Measurements from ENCODE around the gene HSD17B1. TPM values are rescaled to one million over a fixed set of nuclear protein-coding genes. Genes with fewer than 3 reads are reported as not detected.
"Not testable (repeated sequence)": the region's sequence is repeated elsewhere in the genome, so short reads cannot be mapped to it uniquely, and the experiment has no call there.

HSD17B1 gene
- total and polyA plus RNA-seq, 8 donors, result 0.55 to 4.8 (median 2.7) TPM; not detected in 3

DNA sequence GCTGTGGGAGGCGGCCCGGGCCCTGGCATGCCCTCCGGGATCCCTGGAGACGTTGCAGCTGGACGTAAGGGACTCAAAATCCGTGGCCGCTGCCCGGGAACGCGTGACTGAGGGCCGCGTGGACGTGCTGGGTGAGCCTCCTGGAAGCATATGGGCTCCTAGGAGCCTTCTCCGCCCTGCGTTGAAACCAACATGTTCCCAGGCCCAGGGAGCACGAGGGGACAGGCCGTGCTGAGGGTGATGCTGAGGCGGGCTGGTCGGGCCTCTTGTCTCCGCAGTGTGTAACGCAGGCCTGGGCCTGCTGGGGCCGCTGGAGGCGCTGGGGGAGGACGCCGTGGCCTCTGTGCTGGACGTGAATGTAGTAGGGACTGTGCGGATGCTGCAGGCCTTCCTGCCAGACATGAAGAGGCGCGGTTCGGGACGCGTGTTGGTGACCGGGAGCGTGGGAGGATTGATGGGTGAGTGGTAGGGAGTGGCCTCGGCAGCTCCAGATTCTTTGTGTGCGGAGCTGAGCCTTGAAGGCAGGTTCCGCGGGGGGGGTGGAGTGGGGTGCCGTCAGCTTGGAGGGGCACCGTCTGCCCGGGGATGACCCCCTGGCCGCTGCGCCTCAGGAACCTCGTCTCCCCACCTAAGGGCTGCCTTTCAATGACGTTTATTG is 567 bp downstream of the HSD17B1 start:
- H3K4me3 ChIP-seq, result peak overlapping the region; percentile 66 to 86 (median 76)
- TF ChIP-seq POLR2A (IDR thresholded peaks at IDR 0.05) (no peak), POLR2AphosphoS5 (IDR thresholded peaks at IDR 0.05) (no peak), EP300 (IDR thresholded peaks at IDR 0.05) (no peak)
- TF ChIP-seq, protein P1, sequence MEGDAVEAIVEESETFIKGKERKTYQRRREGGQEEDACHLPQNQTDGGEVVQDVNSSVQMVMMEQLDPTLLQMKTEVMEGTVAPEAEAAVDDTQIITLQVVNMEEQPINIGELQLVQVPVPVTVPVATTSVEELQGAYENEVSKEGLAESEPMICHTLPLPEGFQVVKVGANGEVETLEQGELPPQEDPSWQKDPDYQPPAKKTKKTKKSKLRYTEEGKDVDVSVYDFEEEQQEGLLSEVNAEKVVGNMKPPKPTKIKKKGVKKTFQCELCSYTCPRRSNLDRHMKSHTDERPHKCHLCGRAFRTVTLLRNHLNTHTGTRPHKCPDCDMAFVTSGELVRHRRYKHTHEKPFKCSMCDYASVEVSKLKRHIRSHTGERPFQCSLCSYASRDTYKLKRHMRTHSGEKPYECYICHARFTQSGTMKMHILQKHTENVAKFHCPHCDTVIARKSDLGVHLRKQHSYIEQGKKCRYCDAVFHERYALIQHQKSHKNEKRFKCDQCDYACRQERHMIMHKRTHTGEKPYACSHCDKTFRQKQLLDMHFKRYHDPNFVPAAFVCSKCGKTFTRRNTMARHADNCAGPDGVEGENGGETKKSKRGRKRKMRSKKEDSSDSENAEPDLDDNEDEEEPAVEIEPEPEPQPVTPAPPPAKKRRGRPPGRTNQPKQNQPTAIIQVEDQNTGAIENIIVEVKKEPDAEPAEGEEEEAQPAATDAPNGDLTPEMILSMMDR (IDR thresholded peaks at IDR 0.05), result no peak

DNA sequence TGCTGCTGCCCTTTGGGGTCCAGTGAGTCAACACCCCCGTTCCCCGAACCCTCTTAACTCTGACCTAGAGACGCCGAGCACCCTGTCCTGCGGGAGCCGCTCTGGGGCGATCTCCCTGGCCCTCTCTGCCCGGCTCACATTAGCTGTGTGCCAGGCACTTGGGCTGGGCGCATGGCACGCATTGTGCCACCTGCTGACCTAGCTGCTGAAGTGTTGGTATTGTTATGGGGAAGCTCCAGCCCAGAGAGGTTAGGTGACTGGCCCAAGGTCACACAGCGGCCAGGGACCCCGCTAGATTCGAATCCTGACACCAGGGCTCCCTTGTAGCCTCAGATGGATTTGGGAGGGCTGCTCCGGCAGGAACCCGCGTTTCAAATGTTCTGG is 1.1 kb downstream of the HSD17B1 start:
- WGBS, 5 donors, result 24 to 48% (median 38%) methylated on average over 10 to 16 of the region's 16 CpGs
- peak in 1 of 2 donors; percentile 48 for DNase-seq
- peaks cover 19 to 44% (median 34%) of the 10 kb centered on the region in 4 donors for H3K4me1 ChIP-seq
- H3K36me3 ChIP-seq, result peaks cover 0 to 14% (median 6%) of the 10 kb centered on the region in 4 donors
- TF ChIP-seq, protein P1 (IDR thresholded peaks at IDR 0.05), result no peak
- TF ChIP-seq POLR2AphosphoS5 (IDR thresholded peaks at IDR 0.05) (no peak), EP300 (IDR thresholded peaks at IDR 0.05) (no peak), POLR2A (IDR thresholded peaks at IDR 0.05) (no peak)
- peak overlapping the region; percentile 66 to 86 (median 76) for H3K4me3 ChIP-seq
- H3K9me3 ChIP-seq, result no peaks in the 10 kb centered on the region
- intact Hi-C loops (cut with DNase I; ENCODE audit: low total_unique reads), result no loop called here
- no peaks in the 10 kb centered on the region for H3K27me3 ChIP-seq
- H3K27ac ChIP-seq, result peak overlapping the region; percentile 88 to 93 (median 91)

More for the DNA sequence above, 567 bp downstream of the HSD17B1 start:
- peaks cover 0 to 14% (median 6%) of the 10 kb centered on the region in 4 donors for H3K36me3 ChIP-seq
- H3K9me3 ChIP-seq, result no peaks in the 10 kb centered on the region
- intact Hi-C loops (cut with DNase I; ENCODE audit: low total_unique reads), result no loop called here
- H3K27ac ChIP-seq, result peak overlapping the region in 4 of 5 donors; percentile 88 to 93 (median 92)
- WGBS, 5 donors, result 73 to 76% (median 75%) methylated on average over 23 to 45 of the region's 45 CpGs
- DNase-seq, result peak in 1 of 2 donors; percentile 53
- H3K27me3 ChIP-seq, result no peaks in the 10 kb centered on the region
- H3K4me1 ChIP-seq, result peaks cover 19 to 50% (median 40%) of the 10 kb centered on the region in 4 donors

DNA sequence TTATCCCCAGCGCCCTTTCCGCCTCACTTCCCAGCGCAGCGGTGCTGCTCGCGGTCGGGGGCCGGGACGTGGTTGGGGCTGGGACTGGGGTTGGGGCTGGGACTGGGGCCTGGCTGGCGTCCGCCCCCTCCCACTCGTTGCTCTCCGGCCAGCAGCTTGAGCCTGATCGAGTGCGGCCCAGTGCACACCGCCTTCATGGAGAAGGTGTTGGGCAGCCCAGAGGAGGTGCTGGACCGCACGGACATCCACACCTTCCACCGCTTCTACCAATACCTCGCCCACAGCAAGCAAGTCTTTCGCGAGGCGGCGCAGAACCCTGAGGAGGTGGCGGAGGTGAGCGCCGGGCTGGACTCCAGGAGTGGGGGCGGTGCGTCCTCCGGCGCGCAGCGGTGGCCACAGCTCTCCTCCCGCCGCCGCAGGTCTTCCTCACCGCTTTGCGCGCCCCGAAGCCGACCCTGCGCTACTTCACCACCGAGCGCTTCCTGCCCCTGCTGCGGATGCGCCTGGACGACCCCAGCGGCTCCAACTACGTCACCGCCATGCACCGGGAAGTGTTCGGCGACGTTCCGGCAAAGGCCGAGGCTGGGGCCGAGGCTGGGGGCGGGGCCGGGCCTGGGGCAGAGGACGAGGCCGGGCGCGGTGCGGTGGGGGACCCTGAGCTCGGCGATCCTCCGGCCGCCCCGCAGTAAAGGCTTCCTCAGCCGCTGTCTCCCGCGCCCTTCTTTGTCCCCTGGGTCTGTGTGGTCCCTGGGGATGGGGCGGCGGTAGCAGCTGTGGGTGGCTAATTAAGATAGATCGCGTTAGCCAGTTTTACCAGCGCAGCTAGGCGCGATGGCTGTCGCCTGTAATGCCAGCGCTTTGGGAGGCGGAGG is 1.8 kb downstream of the HSD17B1 start:
- 0 to 1% (median 0%) methylated on average over 30 to 82 of the region's 82 CpGs for WGBS, 5 donors
- TF ChIP-seq POLR2A (IDR thresholded peaks at IDR 0.05) (peak in 2 of 4 donors; percentile 65 to 68), EP300 (IDR thresholded peaks at IDR 0.05) (no peak), POLR2AphosphoS5 (IDR thresholded peaks at IDR 0.05) (peak; percentile 69 to 97 (median 94))
- TF ChIP-seq, protein P1 (IDR thresholded peaks at IDR 0.05), result no peak
- Histone ChIP-seq H3K27ac (peak overlapping the region; percentile 88 to 93 (median 91)), H3K36me3 (peaks cover 0 to 14% (median 6%) of the 10 kb centered on the region in 4 donors), H3K4me3 (peak overlapping the region; percentile 66 to 86 (median 76)), H3K4me1 (peaks cover 19 to 40% (median 34%) of the 10 kb centered on the region in 4 donors), H3K27me3 (no peaks in the 10 kb centered on the region), H3K9me3 (no peaks in the 10 kb centered on the region)
- intact Hi-C loops (cut with DNase I; ENCODE audit: low total_unique reads), result no loop called here
- peak; percentile 88 to 97 for DNase-seq

DNA sequence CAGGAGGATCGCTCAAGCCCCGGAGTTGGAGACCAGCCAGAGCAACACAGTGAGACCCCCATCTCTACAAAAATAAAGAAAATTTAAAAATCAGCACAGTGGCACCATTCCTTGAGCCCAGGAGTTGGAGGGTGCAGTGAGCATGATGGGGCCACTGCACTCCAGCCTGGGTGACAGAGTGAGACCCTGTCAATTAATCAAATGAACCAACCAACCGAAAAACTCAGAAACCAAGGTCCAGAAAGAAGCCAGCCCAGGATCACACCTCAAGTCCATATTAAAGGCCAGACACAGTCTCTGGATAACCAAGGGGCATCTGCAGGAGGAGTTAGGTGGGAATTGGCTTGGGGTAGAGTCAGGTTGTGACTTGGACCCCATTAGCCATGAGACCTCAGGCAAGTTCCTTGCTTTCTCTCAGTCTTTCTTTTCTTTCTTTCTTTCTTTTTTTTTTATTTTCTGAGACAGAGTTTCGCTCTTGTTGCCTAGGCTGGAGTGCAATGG is 2.4 kb downstream of the HSD17B1 start:
- Histone ChIP-seq H3K36me3 (peaks cover 0 to 14% (median 6%) of the 10 kb centered on the region in 4 donors), H3K9me3 (no peaks in the 10 kb centered on the region), H3K4me3 (peak overlapping the region; percentile 66 to 86 (median 76)), H3K4me1 (peaks cover 19 to 41% (median 34%) of the 10 kb centered on the region in 4 donors), H3K27me3 (no peaks in the 10 kb centered on the region), H3K27ac (peak overlapping the region; percentile 88 to 93 (median 91))
- intact Hi-C loops (cut with DNase I; ENCODE audit: low total_unique reads), result no loop called here
- TF ChIP-seq, protein P1 (IDR thresholded peaks at IDR 0.05), result no peak
- TF ChIP-seq EP300 (IDR thresholded peaks at IDR 0.05), result no peak
- TF ChIP-seq POLR2AphosphoS5 (IDR thresholded peaks at IDR 0.05), result no peak
- TF ChIP-seq POLR2A (IDR thresholded peaks at IDR 0.05), result no peak
- WGBS, 5 donors, result 25 to 32% (median 27%) methylated on average over 3 to 4 of the region's 4 CpGs
- DNase-seq, result no peak

DNA sequence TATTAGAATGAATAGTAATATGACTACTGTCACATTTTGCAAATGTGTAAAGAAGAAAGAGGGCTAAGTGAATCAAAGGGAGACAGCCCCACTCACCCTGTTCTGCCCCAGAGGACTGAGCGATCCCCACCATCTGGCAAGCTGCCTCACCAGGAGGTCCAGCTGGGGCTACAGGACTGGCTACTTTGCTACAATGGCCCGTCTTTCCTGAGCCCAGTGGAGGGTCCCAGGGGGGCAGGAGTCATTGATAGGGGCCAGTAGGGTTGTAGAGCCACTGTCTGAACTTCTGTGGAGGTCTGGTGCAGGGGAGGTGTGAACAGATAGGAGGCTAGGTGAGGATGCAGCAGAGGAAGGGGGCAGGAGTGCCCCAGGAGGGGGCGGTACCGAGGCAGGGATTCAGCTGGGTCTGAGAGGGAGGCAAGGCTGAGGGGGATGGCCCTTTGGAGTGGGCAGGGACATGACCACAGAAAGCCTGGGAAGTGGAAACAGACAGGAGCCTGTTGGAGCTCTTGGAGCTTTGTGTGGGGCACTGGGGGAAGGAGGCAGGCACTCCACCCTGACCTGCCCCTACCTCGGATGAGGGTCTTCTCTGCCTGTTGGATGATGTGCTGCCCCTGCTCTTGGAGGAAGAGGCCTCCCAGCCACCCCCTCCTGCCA is 3.4 kb downstream of the HSD17B1 start:
- H3K27me3 ChIP-seq; intact Hi-C loops (cut with DNase I; ENCODE audit: low total_unique reads); H3K9me3 ChIP-seq; DNase-seq: not testable (repeated sequence)
- Histone ChIP-seq H3K36me3 (peaks cover 0 to 14% (median 6%) of the 10 kb centered on the region in 4 donors), H3K4me3 (peak overlapping the region in 1 of 4 donors; percentile 81), H3K27ac (peak overlapping the region in 1 of 5 donors; percentile 92), H3K4me1 (peaks cover 19 to 48% (median 35%) of the 10 kb centered on the region in 4 donors)
- 48 to 68% (median 66%) methylated on average over 5 of the region's 5 CpGs for WGBS, 5 donors
